Loucy (cell line): Measurements from ENCODE around the gene ZNF541.

Source experiments
- H2AFZ ChIP-seq: fragments of 200-600 bp; sonication (generic); 2 replicates; pipeline ENCODE4 v1.6.0; 2016; ENCODE audit warnings: antibody characterized with exemption, mild to moderate bottlenecking, low read length, moderate library complexity
- H3F3A ChIP-seq: fragments of 200-600 bp; 2 replicates; pipeline ENCODE4 v1.6.0; 2016; ENCODE audit warnings: antibody characterized with exemption, low read depth, mild to moderate bottlenecking
- H3K27me3 ChIP-seq: fragments of 200-600 bp; sonication (generic); 2 replicates; pipeline ENCODE4 v1.6.1; 2014; ENCODE audit warnings: low read length, mild to moderate bottlenecking; ENCODE audit not compliant: insufficient read depth, poor library complexity, severe bottlenecking
- H3K36me3 ChIP-seq: fragments of 200-600 bp; sonication (generic); 2 replicates; pipeline ENCODE4 v1.6.1; 2016; ENCODE audit warnings: low read length; ENCODE audit not compliant: insufficient read depth
- H3K4me1 ChIP-seq: fragments of 200-600 bp; sonication (generic); 2 replicates; pipeline ENCODE4 v1.5.1; 2014; ENCODE audit warnings: low read length, mild to moderate bottlenecking; ENCODE audit not compliant: insufficient read depth, poor library complexity, severe bottlenecking
- H3K4me2 ChIP-seq: fragments of 200-600 bp; sonication (generic); 2 replicates; pipeline ENCODE4 v1.6.0; 2014; ENCODE audit warnings: antibody characterized with exemption, low read length, low read depth, mild to moderate bottlenecking; ENCODE audit not compliant: poor library complexity, severe bottlenecking
- H3K4me3 ChIP-seq: fragments of 200-600 bp; sonication (generic); 2 replicates; pipeline ENCODE4 v1.5.1; 2014; ENCODE audit warnings: low read length, mild to moderate bottlenecking, mixed read lengths; ENCODE audit not compliant: poor library complexity, severe bottlenecking
- H3K79me2 ChIP-seq: fragments of 200-600 bp; sonication (generic); 2 replicates; pipeline ENCODE4 v1.6.1; 2014; ENCODE audit warnings: low read length; ENCODE audit not compliant: insufficient read depth
- H3K9ac ChIP-seq: fragments of 200-600 bp; sonication (generic); 2 replicates; pipeline ENCODE4 v1.6.0; 2014; ENCODE audit warnings: mild to moderate bottlenecking, low read depth, low read length, moderate library complexity; ENCODE audit not compliant: poor library complexity, severe bottlenecking
- H3K9me2 ChIP-seq: fragments of 200-600 bp; sonication (generic); replicated peaks from 2 replicates; pipeline ENCODE4 v1.6.1; 2016; ENCODE audit warnings: low read depth, low read length, mixed read lengths
- H3K9me3 ChIP-seq: fragments of 200-600 bp; sonication (generic); 2 replicates; pipeline ENCODE4 v1.6.1; 2014; ENCODE audit warnings: mild to moderate bottlenecking, antibody characterized with exemption, low read length, low read depth; ENCODE audit not compliant: insufficient read depth
- H4K20me1 ChIP-seq: fragments of 200-600 bp; sonication (generic); 2 replicates; pipeline ENCODE4 v1.6.0; 2014; ENCODE audit warnings: antibody characterized with exemption, low read length, mild to moderate bottlenecking; ENCODE audit not compliant: insufficient read depth, poor library complexity, severe bottlenecking
- CTCF ChIP-seq: fragments of 200-600 bp; sonication (generic); conservative IDR thresholded peaks from 2 replicates; pipeline ENCODE4 v1.5.1; 2014; ENCODE audit warnings: mild to moderate bottlenecking, antibody characterized with exemption, low read length
- EZH2phosphoT487 ChIP-seq: fragments of 200-600 bp; IDR thresholded peaks from 2 replicates; pipeline ENCODE4 v1.6.1; 2018; ENCODE audit warnings: antibody characterized with exemption, mild to moderate bottlenecking, moderate library complexity, borderline replicate concordance

Gene ZNF541

GRCh38 chr19:47564081-47564480 lies 8.9 kb downstream of the ZNF541 start:
- no peaks in the 10 kb centered on the region for H3F3A ChIP-seq

GRCh38 chr19:47561440-47562057 lies 11.4 kb downstream of the ZNF541 start:
- no peak overlapping the region for H3K9ac ChIP-seq
- H3K4me2 ChIP-seq = no peak overlapping the region
- H4K20me1 ChIP-seq = no peaks in the 10 kb centered on the region
- H3K4me1 ChIP-seq = no peaks in the 10 kb centered on the region
- no peaks in the 10 kb centered on the region for H3F3A ChIP-seq
- H3K79me2 ChIP-seq = no peaks in the 10 kb centered on the region
- H3K9me2 ChIP-seq = no peaks in the 10 kb centered on the region
- no peak overlapping the region for H2AFZ ChIP-seq
- H3K27me3 ChIP-seq = no peaks in the 10 kb centered on the region
- no peaks in the 10 kb centered on the region for H3K36me3 ChIP-seq
- TF ChIP-seq EZH2phosphoT487 (no peak), CTCF (no peak)
- H3K9me3 ChIP-seq = no peaks in the 10 kb centered on the region
- no peak overlapping the region for H3K4me3 ChIP-seq

More at GRCh38 chr19:47564081-47564480, 8.9 kb downstream of the ZNF541 start:
- no peak for TF ChIP-seq EZH2phosphoT487
- no peak for TF ChIP-seq CTCF
- H3K4me2 ChIP-seq = no peak overlapping the region
- no peak overlapping the region for H3K9ac ChIP-seq
- H4K20me1 ChIP-seq = no peaks in the 10 kb centered on the region
- H3K36me3 ChIP-seq = no peaks in the 10 kb centered on the region
- H3K27me3 ChIP-seq = no peaks in the 10 kb centered on the region
- H3K4me3 ChIP-seq = no peak overlapping the region
- no peaks in the 10 kb centered on the region for H3K9me3 ChIP-seq
- no peaks in the 10 kb centered on the region for H3K4me1 ChIP-seq
- H2AFZ ChIP-seq = no peak overlapping the region
- H3K79me2 ChIP-seq = no peaks in the 10 kb centered on the region
- H3K9me2 ChIP-seq = no peaks in the 10 kb centered on the region

GRCh38 chr19:47560999-47561398 lies 11.9 kb downstream of the ZNF541 start:
- no peak overlapping the region for H3K9ac ChIP-seq
- H3K9me3 ChIP-seq = no peaks in the 10 kb centered on the region
- no peaks in the 10 kb centered on the region for H3K36me3 ChIP-seq
- TF ChIP-seq CTCF = no peak
- no peak for TF ChIP-seq EZH2phosphoT487
- H4K20me1 ChIP-seq = no peaks in the 10 kb centered on the region
- H3K4me2 ChIP-seq = no peak overlapping the region
- no peaks in the 10 kb centered on the region for H3F3A ChIP-seq
- H3K4me3 ChIP-seq = no peak overlapping the region
- H3K27me3 ChIP-seq = no peaks in the 10 kb centered on the region
- H2AFZ ChIP-seq = no peak overlapping the region
- no peaks in the 10 kb centered on the region for H3K9me2 ChIP-seq
- H3K4me1 ChIP-seq = no peaks in the 10 kb centered on the region
- H3K79me2 ChIP-seq = no peaks in the 10 kb centered on the region
